ENCODE measurements around the gene TNRC18. TPM values are rescaled to one million over a fixed set of nuclear protein-coding genes. Genes with fewer than 3 reads are reported as not detected.

TNRC18 gene
- total RNA-seq, 1 donor from 2014 or later, result 197 TPM

DNA sequence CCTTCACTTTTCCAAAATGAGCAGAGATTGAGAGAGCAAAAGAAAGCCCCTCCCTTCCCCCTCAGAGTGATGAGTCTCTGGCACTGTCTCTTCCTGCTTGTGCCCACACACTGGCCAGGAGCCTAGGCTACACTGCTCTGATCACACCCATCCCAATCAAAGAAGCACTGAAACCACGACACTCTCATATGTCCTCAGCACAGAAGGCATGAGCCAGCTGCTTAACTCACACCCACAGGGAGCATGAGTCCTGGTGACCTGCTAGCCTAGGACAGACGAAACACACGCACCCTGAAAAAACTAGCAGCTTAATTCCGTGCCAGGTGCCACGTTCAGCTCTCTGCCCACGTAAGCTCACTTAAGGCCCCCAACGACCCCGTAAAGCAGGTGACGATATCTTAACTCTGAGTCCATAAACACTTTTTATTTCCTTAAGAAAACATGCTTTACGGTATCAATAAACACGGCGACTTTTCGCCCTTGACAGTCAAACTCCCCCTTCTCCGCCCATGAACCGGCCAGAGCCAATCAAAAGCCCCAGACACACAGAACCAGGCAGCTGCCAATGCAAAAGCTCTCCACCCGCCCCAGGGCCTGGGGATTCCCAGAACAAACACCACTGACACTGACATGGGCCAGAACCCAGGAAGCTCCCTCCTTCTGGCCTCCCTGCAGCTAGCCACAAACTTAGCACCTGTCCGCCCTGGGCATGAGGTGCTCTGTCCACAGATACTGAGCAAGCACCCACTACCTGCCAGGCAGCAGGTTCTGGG lies 69.0 kb downstream of the TNRC18 start:
- H3K9me3 Mint-ChIP-seq (ENCODE audit: low read depth), result no peaks in the 10 kb centered on the region
- H3K4me1 Mint-ChIP-seq (ENCODE audit: low read depth), result peaks cover 11% of the 10 kb centered on the region
- H3K4me3 Mint-ChIP-seq (ENCODE audit: low read depth), result no peak overlapping the region
- no peak for DNase-seq (ENCODE audit: low spot score, unreplicated experiment)
- H3K36me3 Mint-ChIP-seq (ENCODE audit: insufficient read depth), result peaks cover 54% of the 10 kb centered on the region
- H3K27ac Mint-ChIP-seq, result peak overlapping the region; percentile 86
- no peaks in the 10 kb centered on the region for H3K27me3 Mint-ChIP-seq
- TF ChIP-seq, protein P1, sequence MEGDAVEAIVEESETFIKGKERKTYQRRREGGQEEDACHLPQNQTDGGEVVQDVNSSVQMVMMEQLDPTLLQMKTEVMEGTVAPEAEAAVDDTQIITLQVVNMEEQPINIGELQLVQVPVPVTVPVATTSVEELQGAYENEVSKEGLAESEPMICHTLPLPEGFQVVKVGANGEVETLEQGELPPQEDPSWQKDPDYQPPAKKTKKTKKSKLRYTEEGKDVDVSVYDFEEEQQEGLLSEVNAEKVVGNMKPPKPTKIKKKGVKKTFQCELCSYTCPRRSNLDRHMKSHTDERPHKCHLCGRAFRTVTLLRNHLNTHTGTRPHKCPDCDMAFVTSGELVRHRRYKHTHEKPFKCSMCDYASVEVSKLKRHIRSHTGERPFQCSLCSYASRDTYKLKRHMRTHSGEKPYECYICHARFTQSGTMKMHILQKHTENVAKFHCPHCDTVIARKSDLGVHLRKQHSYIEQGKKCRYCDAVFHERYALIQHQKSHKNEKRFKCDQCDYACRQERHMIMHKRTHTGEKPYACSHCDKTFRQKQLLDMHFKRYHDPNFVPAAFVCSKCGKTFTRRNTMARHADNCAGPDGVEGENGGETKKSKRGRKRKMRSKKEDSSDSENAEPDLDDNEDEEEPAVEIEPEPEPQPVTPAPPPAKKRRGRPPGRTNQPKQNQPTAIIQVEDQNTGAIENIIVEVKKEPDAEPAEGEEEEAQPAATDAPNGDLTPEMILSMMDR (IDR thresholded peaks at IDR 0.05; ENCODE audit: unreplicated experiment), result no peak

DNA sequence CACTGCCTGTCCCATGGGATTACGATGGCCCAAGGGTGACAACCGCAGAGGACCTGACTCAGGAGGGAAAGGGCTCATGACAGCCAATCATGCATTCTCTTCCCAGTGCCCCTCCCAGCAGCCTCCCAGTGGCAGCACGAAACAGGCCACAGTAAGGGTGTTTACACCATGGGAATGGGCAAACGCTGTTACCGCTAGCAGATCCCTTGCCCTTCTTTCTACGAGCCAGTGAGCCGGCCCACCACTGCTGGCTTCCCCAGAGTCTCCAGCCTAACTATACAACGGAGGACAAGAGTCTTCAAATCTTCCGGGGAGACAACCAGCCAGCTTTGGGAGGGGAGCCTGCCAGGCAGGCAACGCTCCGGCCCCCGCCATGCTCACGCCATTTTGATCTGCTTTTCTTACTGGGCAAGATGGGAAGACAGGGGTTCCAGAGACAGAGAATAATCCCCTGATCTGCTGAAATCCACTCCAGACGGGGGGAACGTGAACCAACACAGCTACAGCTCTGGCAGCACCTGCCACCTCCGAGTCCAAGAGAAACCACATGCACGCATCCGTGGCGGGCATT lies 71.1 kb downstream of the TNRC18 start:
- H3K36me3 Mint-ChIP-seq (ENCODE audit: insufficient read depth), result peaks cover 45% of the 10 kb centered on the region
- TF ChIP-seq, protein P1 (IDR thresholded peaks at IDR 0.05; ENCODE audit: unreplicated experiment), result no peak
- H3K9me3 Mint-ChIP-seq (ENCODE audit: low read depth), result no peaks in the 10 kb centered on the region
- no peaks in the 10 kb centered on the region for H3K27me3 Mint-ChIP-seq
- no peak for DNase-seq (ENCODE audit: low spot score, unreplicated experiment)
- peaks cover 11% of the 10 kb centered on the region for H3K4me1 Mint-ChIP-seq (ENCODE audit: low read depth)
- no peak overlapping the region for H3K4me3 Mint-ChIP-seq (ENCODE audit: low read depth)
- H3K27ac Mint-ChIP-seq, result peak overlapping the region; percentile 73

DNA sequence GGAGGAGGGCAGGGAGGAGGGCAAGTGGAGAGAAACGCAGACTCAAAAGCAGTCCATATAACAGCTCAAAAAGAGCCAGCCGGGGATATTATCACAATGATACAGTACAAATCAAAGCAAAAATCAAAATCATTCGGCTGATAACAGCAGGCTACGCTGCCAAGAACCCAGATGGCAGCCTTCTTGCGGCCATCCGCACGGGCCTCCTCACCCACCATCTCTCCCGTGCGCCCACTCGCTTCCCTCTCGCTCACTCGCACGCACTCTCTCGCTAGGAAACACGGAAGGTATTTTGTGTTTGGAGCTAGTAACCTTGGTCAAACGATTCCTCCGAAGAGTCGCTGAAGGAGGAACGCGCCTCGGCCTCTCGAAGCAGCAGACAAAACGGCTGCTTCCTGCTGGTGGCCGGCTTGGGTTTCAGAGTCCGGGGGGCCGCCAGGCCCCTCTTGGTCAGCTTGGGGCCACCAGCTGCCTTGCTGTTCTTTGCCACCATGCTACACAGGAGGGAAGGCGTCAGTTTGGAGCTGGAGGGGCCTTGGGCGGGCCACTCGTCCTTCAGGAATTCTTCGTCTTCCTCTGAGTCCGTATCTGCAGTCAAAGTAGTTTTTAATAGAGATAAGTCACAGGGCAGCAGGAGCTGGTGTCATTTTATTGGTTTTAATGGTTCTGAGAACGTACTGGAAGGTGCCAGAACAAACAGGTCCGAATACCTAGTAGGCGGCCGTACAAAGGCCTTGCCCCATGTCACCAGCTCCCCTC lies 71.9 kb downstream of the TNRC18 start:
- H3K27ac Mint-ChIP-seq, result peak overlapping the region; percentile 84
- no peaks in the 10 kb centered on the region for H3K27me3 Mint-ChIP-seq
- DNase-seq (ENCODE audit: low spot score, unreplicated experiment), result no peak

DNA sequence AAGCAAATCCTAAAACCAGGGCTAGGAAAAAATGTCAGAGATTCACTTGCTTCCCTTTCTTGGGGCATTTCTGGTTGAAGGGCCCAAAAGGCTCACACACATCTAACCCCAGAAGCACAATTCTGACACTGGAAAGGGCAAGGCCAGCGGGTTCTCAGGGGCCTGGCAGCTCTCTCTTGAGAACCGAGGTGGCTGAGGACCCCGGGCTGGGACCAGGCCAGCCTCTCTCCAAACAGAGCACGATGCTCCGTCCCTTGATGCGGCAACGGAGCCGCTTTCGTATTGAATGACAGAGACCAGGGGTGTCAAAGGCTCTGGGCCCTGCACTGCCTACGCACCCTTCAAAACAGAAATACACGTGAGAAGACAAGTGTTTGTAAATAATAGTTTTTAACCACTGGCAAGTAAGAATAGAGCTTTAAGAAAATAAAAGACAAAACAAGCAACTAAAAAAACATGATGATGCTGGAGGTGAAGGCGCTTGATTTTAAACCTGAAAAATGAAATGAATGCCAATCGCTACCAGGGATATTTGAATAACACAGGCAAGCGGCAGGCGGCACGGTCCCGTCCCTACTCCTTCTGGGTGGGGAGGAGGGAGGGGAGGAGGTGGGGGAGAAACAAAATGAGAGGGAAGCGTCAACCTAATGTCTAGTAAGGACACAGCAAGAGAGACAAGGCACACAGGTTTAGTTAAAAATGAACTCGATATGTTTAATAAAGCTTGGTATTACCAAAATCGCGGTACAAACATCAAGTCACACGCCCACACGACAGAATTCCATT lies 72.8 kb downstream of the TNRC18 start:
- H3K36me3 Mint-ChIP-seq (ENCODE audit: insufficient read depth), result peaks cover 39% of the 10 kb centered on the region
- no peak overlapping the region for H3K4me3 Mint-ChIP-seq (ENCODE audit: low read depth)
- H3K27me3 Mint-ChIP-seq, result no peaks in the 10 kb centered on the region
- H3K27ac Mint-ChIP-seq, result peak overlapping the region; percentile 75
- no peak for DNase-seq (ENCODE audit: low spot score, unreplicated experiment)
- H3K4me1 Mint-ChIP-seq (ENCODE audit: low read depth), result peaks cover 11% of the 10 kb centered on the region
- TF ChIP-seq, protein P1 (IDR thresholded peaks at IDR 0.05; ENCODE audit: unreplicated experiment), result no peak
- H3K9me3 Mint-ChIP-seq (ENCODE audit: low read depth), result no peaks in the 10 kb centered on the region

More for the DNA sequence above, 71.9 kb downstream of the TNRC18 start:
- Mint-ChIP-seq H3K4me3 (ENCODE audit: low read depth) (no peak overlapping the region), H3K36me3 (ENCODE audit: insufficient read depth) (peaks cover 43% of the 10 kb centered on the region), H3K4me1 (ENCODE audit: low read depth) (peaks cover 11% of the 10 kb centered on the region), H3K9me3 (ENCODE audit: low read depth) (no peaks in the 10 kb centered on the region)
- TF ChIP-seq, protein P1 (IDR thresholded peaks at IDR 0.05; ENCODE audit: unreplicated experiment), result no peak

DNA sequence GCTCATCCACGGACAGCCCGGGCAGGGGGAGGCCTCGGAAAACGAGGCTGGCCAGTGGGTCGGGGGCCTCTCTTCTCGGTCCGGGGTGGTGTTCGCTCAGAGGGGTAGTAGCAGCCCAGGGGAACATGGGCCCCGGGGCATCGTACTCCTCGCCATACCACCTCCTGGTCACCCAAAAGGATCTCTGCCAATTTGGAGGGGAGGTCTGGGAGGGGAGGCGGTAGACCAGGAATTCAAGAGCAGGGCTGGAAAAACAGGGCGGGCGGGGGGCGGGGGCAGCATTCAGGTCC lies 73.5 kb downstream of the TNRC18 start:
- no peak overlapping the region for H3K27ac Mint-ChIP-seq
- H3K9me3 Mint-ChIP-seq (ENCODE audit: low read depth), result no peaks in the 10 kb centered on the region
- H3K4me3 Mint-ChIP-seq (ENCODE audit: low read depth), result no peak overlapping the region
- no peaks in the 10 kb centered on the region for H3K27me3 Mint-ChIP-seq
- no peak for DNase-seq (ENCODE audit: low spot score, unreplicated experiment)
- peaks cover 11% of the 10 kb centered on the region for H3K4me1 Mint-ChIP-seq (ENCODE audit: low read depth)
- TF ChIP-seq, protein P1 (IDR thresholded peaks at IDR 0.05; ENCODE audit: unreplicated experiment), result no peak
- peaks cover 36% of the 10 kb centered on the region for H3K36me3 Mint-ChIP-seq (ENCODE audit: insufficient read depth)
